ENCODE data around the gene PIAS1. TPM values are rescaled to one million over a fixed set of nuclear protein-coding genes. Genes with fewer than 3 reads are reported as not detected.

The PIAS1 gene
- total RNA-seq, 1 experiment from 2014 or later, result 25.9 TPM

GRCh38 chr15:68098465-68098864, 44.4 kb downstream of the PIAS1 start:
- intact Hi-C loops (cut with micrococcal nuclease), result no loop called here
- no TSS peak for BruUV-seq (replicated peaks)
- H4K20me1 ChIP-seq (ENCODE audit: insufficient read depth), result no peaks in the 10 kb centered on the region
- no peaks in the 10 kb centered on the region for H3K9me2 ChIP-seq (ENCODE audit: insufficient read depth)
- peaks cover 0 to 13% of the 10 kb centered on the region in 2 experiments; a peak in 2 of 4 replicates for H3K36me3 ChIP-seq (ENCODE audit: control insufficient read depth in 1 of 2, insufficient read depth in 2 of 2, low read length in 2 of 2)
- no peak overlapping the region for H3K27ac ChIP-seq (ENCODE audit: low read depth, low read length)
- H3K9me3 ChIP-seq (ENCODE audit: control insufficient read depth in 1 of 2, insufficient read depth in 1 of 2, low read depth in 1 of 2, low read length in 2 of 2), result peaks cover 7 to 11% of the 10 kb centered on the region in 2 experiments; a peak in 3 of 4 replicates
- no peaks in the 10 kb centered on the region for H3K27me3 ChIP-seq (ENCODE audit: insufficient read depth, low read length)
- H3K4me1 ChIP-seq (ENCODE audit: control insufficient read depth in 1 of 2, insufficient read depth in 2 of 2, low read length in 2 of 2), result no peaks in the 10 kb centered on the region
- no peak overlapping the region for H3K4me3 ChIP-seq (replicated peaks in 1 of 2; ENCODE audit: low read depth in 1 of 2, low read length in 2 of 2)
- H3K79me2 ChIP-seq (ENCODE audit: insufficient read depth, low read length), result peaks cover 95% of the 10 kb centered on the region
- RAD21 ChIA-PET (ENCODE audit: low non-redundant PET in 1 of 2, low total read pairs in 2 of 2, uncharacterized antibody in 2 of 2, unreplicated experiment in 2 of 2), result no interaction called here
- H2AFZ ChIP-seq (ENCODE audit: low read depth, low read length, poor library complexity, severe bottlenecking), result no peak overlapping the region
- DNase-seq (ENCODE audit: low read depth, low spot score) (no peak), ATAC-seq (no peak)
- CTCF ChIA-PET, result no interaction called here
- no peak overlapping the region for H3K4me2 ChIP-seq (ENCODE audit: low read length)
- no peak overlapping the region for H3K9ac ChIP-seq (ENCODE audit: low read length)
- TF ChIP-seq EZH2 (IDR thresholded peaks at IDR 0.05) (no peak), ZBTB33 (IDR thresholded peaks at IDR 0.05; ENCODE audit: extremely low read depth, insufficient replicate concordance, low read length) (no peak), RAD21 (IDR thresholded peaks at IDR 0.05; ENCODE audit: low read depth) (no peak), CBX3 (IDR thresholded peaks at IDR 0.05; ENCODE audit: low read depth) (no peak), SP1 (IDR thresholded peaks at IDR 0.05; ENCODE audit: low read depth) (no peak), ZFX (IDR thresholded peaks at IDR 0.05) (no peak)
- POLR2A ChIA-PET, result no interaction called here

GRCh38 chr15:68100194-68100593, 46.1 kb downstream of the PIAS1 start:
- BruUV-seq (replicated peaks), result no TSS peak
- H3K36me3 ChIP-seq (ENCODE audit: control insufficient read depth in 1 of 2, insufficient read depth in 2 of 2, low read length in 2 of 2), result peaks cover 0 to 15% of the 10 kb centered on the region in 2 experiments; a peak in 2 of 4 replicates
- peaks cover 9 to 13% of the 10 kb centered on the region in 2 experiments; a peak in 3 of 4 replicates for H3K9me3 ChIP-seq (ENCODE audit: control insufficient read depth in 1 of 2, insufficient read depth in 1 of 2, low read depth in 1 of 2, low read length in 2 of 2)
- H3K9me2 ChIP-seq (ENCODE audit: insufficient read depth), result no peaks in the 10 kb centered on the region
- ChIA-PET RAD21 (ENCODE audit: low non-redundant PET in 1 of 2, low total read pairs in 2 of 2, uncharacterized antibody in 2 of 2, unreplicated experiment in 2 of 2) (no interaction called here), CTCF (no interaction called here), POLR2A (no interaction called here)
- H3K79me2 ChIP-seq (ENCODE audit: insufficient read depth, low read length), result peaks cover 93% of the 10 kb centered on the region
- TF ChIP-seq CEBPB (IDR thresholded peaks at IDR 0.05; ENCODE audit: low read depth) (no peak), FOSL1 (IDR thresholded peaks at IDR 0.05; ENCODE audit: low read depth) (no peak)
- H3K27me3 ChIP-seq (ENCODE audit: insufficient read depth, low read length), result no peaks in the 10 kb centered on the region
- intact Hi-C loops (cut with micrococcal nuclease), result no loop called here
- ATAC-seq (no peak), DNase-seq (ENCODE audit: low read depth, low spot score) (no peak)
- no peaks in the 10 kb centered on the region for H4K20me1 ChIP-seq (ENCODE audit: insufficient read depth)
- no peak overlapping the region for H2AFZ ChIP-seq (ENCODE audit: low read depth, low read length, poor library complexity, severe bottlenecking)
- H3K4me3 ChIP-seq (replicated peaks in 1 of 2; ENCODE audit: low read depth in 1 of 2, low read length in 2 of 2), result no peak overlapping the region
- H3K4me1 ChIP-seq (ENCODE audit: control insufficient read depth in 1 of 2, insufficient read depth in 2 of 2, low read length in 2 of 2), result no peaks in the 10 kb centered on the region
- no peak overlapping the region for H3K4me2 ChIP-seq (ENCODE audit: low read length)
- no peak overlapping the region for H3K9ac ChIP-seq (ENCODE audit: low read length)
- H3K27ac ChIP-seq (ENCODE audit: low read depth, low read length), result no peak overlapping the region

Data from HCT116 (cell line).